ENCODE data around the gene GABBR2.

DNA sequence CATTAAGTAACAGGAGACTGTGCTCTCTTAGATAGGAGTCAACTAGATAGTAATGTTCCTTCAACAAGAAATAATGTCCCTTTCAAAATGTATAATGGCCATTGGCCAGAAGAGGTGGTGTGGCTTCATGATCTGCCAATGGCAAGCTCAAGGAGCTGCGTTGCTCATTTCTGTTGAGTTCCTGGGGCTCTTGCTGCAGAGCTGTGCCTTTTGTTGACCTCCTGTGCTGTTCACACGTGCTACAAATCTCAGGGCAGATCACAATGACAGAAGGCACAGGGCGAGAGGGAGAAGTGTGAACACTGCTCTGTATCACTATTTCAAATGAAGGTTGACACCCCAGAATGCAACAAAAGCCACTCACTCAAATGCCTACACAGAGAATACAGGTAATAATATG, 437.3 kb downstream of the GABBR2 start:
- TF ChIP-seq POLR2A (IDR thresholded peaks at IDR 0.05) (no peak), POLR2AphosphoS5 (IDR thresholded peaks at IDR 0.05) (no peak)

Measured in breast epithelium (tissue), 3 donors.